IMR-90 (cell line): Measurements from ENCODE around the gene FAM24B. TPM values are rescaled to one million over a fixed set of nuclear protein-coding genes. Genes with fewer than 3 reads are reported as not detected.

Source experiments
- ATAC-seq: fragments of 200-7000 bp; cut with Tn5 transposase; 2 replicates; pipeline ENCODE4 v1.9.1; 2020; ENCODE audit warnings: low read depth, mild to moderate bottlenecking, moderate library complexity
- BruUV-seq: library from RNA; stranded (reverse); fragments of 400-500 nt; replicated peaks from 2 replicates; lab custom pipeline; 2021; lab: Mats Ljungman, UMichigan
- CTCF ChIA-PET: fragments of 300-600 bp; formaldehyde crosslinking; extraction: SDS; loops from one replicate; lab custom pipeline; 2021; ENCODE audit warnings: antibody characterized with exemption; lab: Yijun Ruan, JAX
- POLR2A ChIA-PET: fragments of 300-600 bp; sonication (Branson Sonifier 250); formaldehyde crosslinking; loops from one replicate; lab custom pipeline; 2022; ENCODE audit warnings: antibody characterized with exemption; ENCODE audit not compliant: unreplicated experiment; lab: Charles Lee
- DNase-seq: peaks from one replicate; pipeline ENCODE4 v3.0.0; 2013
- H2AFZ ChIP-seq: replicated peaks from 2 replicates; pipeline ENCODE3; 2013; ENCODE audit warnings: low read length, mild to moderate bottlenecking; ENCODE audit not compliant: poor library complexity
- H2AK5ac ChIP-seq: 2 replicates; pipeline ENCODE4 v1.6.1; 2013; ENCODE audit warnings: low read depth, low read length, inconsistent platforms
- H2AK9ac ChIP-seq: replicated peaks from 2 replicates; pipeline ENCODE3; 2013; ENCODE audit warnings: mild to moderate bottlenecking, low read depth, low read length, moderate library complexity; ENCODE audit not compliant: poor library complexity
- H2BK120ac ChIP-seq: 2 replicates; pipeline ENCODE4 v1.6.1; 2013; ENCODE audit warnings: low read depth, low read length, inconsistent platforms
- H2BK15ac ChIP-seq: 3 replicates; pipeline ENCODE4 v1.6.1; 2013; ENCODE audit warnings: low read depth, low read length, inconsistent platforms
- H2BK20ac ChIP-seq: 2 replicates; pipeline ENCODE4 v1.6.1; 2013; ENCODE audit warnings: low read depth, mild to moderate bottlenecking, inconsistent platforms, low read length, moderate library complexity
- H2BK5ac ChIP-seq: 2 replicates; pipeline ENCODE4 v1.6.1; 2013; ENCODE audit warnings: mild to moderate bottlenecking, low read depth, low read length, inconsistent platforms; ENCODE audit not compliant: poor library complexity, severe bottlenecking
- H3K14ac ChIP-seq: replicated peaks from 2 replicates; pipeline ENCODE4 v1.6.1; 2013; ENCODE audit warnings: low read depth, low read length, inconsistent platforms
- H3K18ac ChIP-seq: 2 replicates; pipeline ENCODE4 v1.6.1; 2013; ENCODE audit warnings: low read depth, low read length, control low read depth
- H3K23ac ChIP-seq: 2 replicates; pipeline ENCODE4 v1.6.1; 2013; ENCODE audit warnings: low read depth, low read length, inconsistent platforms
- H3K27ac ChIP-seq: 2 replicates; pipeline ENCODE4 v1.5.1; 2013; ENCODE audit warnings: mild to moderate bottlenecking, control low read depth, low read length; ENCODE audit not compliant: insufficient read depth
- H3K27me3 ChIP-seq: 2 replicates; pipeline ENCODE4 v1.6.1; 2013; ENCODE audit warnings: low read length; ENCODE audit not compliant: control insufficient read depth, insufficient read depth
- H3K36me3 ChIP-seq: 2 replicates; pipeline ENCODE4 v1.6.1; 2013; ENCODE audit warnings: low read length, mixed read lengths; ENCODE audit not compliant: control insufficient read depth, insufficient read depth
- H3K4ac ChIP-seq: 2 replicates; pipeline ENCODE4 v1.6.1; 2013; ENCODE audit warnings: low read depth, low read length, inconsistent platforms
- H3K4me1 ChIP-seq: 2 replicates; pipeline ENCODE4 v1.6.1; 2013; ENCODE audit warnings: low read length, mixed read lengths; ENCODE audit not compliant: control insufficient read depth, insufficient read depth
- H3K4me2 ChIP-seq: 2 replicates; pipeline ENCODE4 v1.6.1; 2013; ENCODE audit warnings: low read depth, mild to moderate bottlenecking, control low read depth, low read length, moderate library complexity
- H3K4me3 ChIP-seq: 2 replicates; pipeline ENCODE4 v1.5.1; 2013; ENCODE audit warnings: low read depth, mild to moderate bottlenecking, control low read depth, low read length, moderate library complexity; ENCODE audit not compliant: insufficient read depth
- H3K56ac ChIP-seq: 2 replicates; pipeline ENCODE4 v1.6.1; 2013; ENCODE audit warnings: low read length, inconsistent platforms; ENCODE audit not compliant: insufficient read depth; ENCODE audit errors: extremely low read depth
- H3K79me1 ChIP-seq, 2 experiments: 2 replicates each; pipeline ENCODE4 v1.6.1; 2013; ENCODE audit warnings: low read length in 2 of 2, inconsistent platforms in 1 of 2, low read depth in 1 of 2
- H3K9ac ChIP-seq: 2 replicates; pipeline ENCODE4 v1.6.1; 2013; ENCODE audit warnings: low read depth, low read length, control low read depth
- H3K9me1 ChIP-seq: 2 replicates; pipeline ENCODE4 v1.6.1; 2013; ENCODE audit warnings: low read length, inconsistent platforms; ENCODE audit not compliant: insufficient read depth
- H3K9me3 ChIP-seq: 2 replicates; pipeline ENCODE4 v1.6.1; 2013; ENCODE audit warnings: low read length; ENCODE audit not compliant: control insufficient read depth, insufficient read depth
- H4K20me1 ChIP-seq: 2 replicates; pipeline ENCODE4 v1.6.1; 2013; ENCODE audit warnings: low read length, inconsistent platforms; ENCODE audit not compliant: insufficient read depth
- H4K5ac ChIP-seq: 2 replicates; pipeline ENCODE4 v1.6.1; 2013; ENCODE audit warnings: mild to moderate bottlenecking, low read depth, low read length, control low read depth
- H4K8ac ChIP-seq, 2 experiments: 2 replicates each; pipeline ENCODE4 v1.6.1; 2013; ENCODE audit warnings: low read depth in 2 of 2, low read length in 2 of 2, control low read depth in 1 of 2, inconsistent platforms in 1 of 2
- H4K91ac ChIP-seq: 2 replicates; pipeline ENCODE4 v1.6.1; 2013; ENCODE audit warnings: low read depth, low read length, inconsistent platforms; ENCODE audit not compliant: insufficient read depth
- BHLHE40 ChIP-seq: fragments of 150-350 bp; IDR thresholded peaks from 2 replicates; pipeline ENCODE4 v1.6.1; 2016; ENCODE audit warnings: mild to moderate bottlenecking, low read depth, low read length
- CEBPB ChIP-seq: IDR thresholded peaks from 2 replicates; pipeline ENCODE4 v1.6.1; 2012; ENCODE audit warnings: low read depth, low read length, improper control_type of control experiment
- CHD1 ChIP-seq: IDR thresholded peaks from 2 replicates; pipeline ENCODE4 v1.6.1; 2012; ENCODE audit warnings: low read depth, low read length, improper control_type of control experiment
- MXI1 ChIP-seq: IDR thresholded peaks from 2 replicates; pipeline ENCODE4 v1.6.1; 2012; ENCODE audit warnings: low read depth, mild to moderate bottlenecking, low read length, moderate library complexity, borderline replicate concordance
- POLR2A ChIP-seq: IDR thresholded peaks from 2 replicates; pipeline ENCODE4 v1.6.1; 2012; ENCODE audit warnings: mild to moderate bottlenecking, low read depth, low read length
- WGBS, 2 experiments: methylation state at CpG; one replicate each; pipeline versions ENCODE4 v1.1.5 to v1.1.7; 2013; ENCODE audit warnings: missing lambda C conversion rate in 2 of 2; ENCODE audit not compliant: insufficient read length in 1 of 2; ENCODE audit errors: extremely low coverage in 2 of 2; 5-methylcytosine and 5-hydroxymethylcytosine counted together
- dilution Hi-C: fragments of 300-500 bp; cut with HindIII; formaldehyde crosslinking; loops from one replicate; pipeline ENCODE4 v1.14.3; 2018; ENCODE audit warnings: low sequenced_read_pairs; ENCODE audit not compliant: unreplicated experiment
- in situ Hi-C: fragments of 300-500 bp; cut with MboI; formaldehyde crosslinking; loops from 3 replicates; pipeline ENCODE4 v1.14.3; 2019; ENCODE audit warnings: low sequenced_read_pairs, inconsistent platforms, mixed read lengths
- intact Hi-C: fragments of 100-400 bp; cut with micrococcal nuclease; formaldehyde crosslinking; loops from 2 replicates; pipeline ENCODE4 v1.10.0; 2022
- polyA plus RNA-seq, 3 experiments: library from polyadenylated mRNA; depleted of rRNA; stranded (reverse); fragments of >200 nt; gene quantifications; 2 replicates each; pipeline ENCODE4 v1.2.3, GENCODE V29; 2012; ENCODE audit warnings: low replicate concordance in 1 of 3
- total RNA-seq: library from RNA; depleted of rRNA; stranded (reverse); fragments of >200 nt; gene quantifications from 2 replicates; pipeline ENCODE4 v1.2.3, GENCODE V29; 2012
- TF ChIP-seq, protein P1 (sequence below): fragments of 150-350 bp; IDR thresholded peaks from 2 replicates; pipeline ENCODE4 v1.6.1; 2017; ENCODE audit warnings: mild to moderate bottlenecking, antibody characterized with exemption, low read length, low read depth
- TF ChIP-seq, protein P2 (sequence below): conservative IDR thresholded peaks from 2 replicates; pipeline ENCODE4 v1.5.1; 2012; ENCODE audit warnings: mild to moderate bottlenecking, low read depth, low read length, improper control_type of control experiment

FAM24B gene
- total and polyA plus RNA-seq, 2 of the 4 experiments (the other 2 are of a cell fraction) = 1.6 to 4.3 TPM

DNA sequence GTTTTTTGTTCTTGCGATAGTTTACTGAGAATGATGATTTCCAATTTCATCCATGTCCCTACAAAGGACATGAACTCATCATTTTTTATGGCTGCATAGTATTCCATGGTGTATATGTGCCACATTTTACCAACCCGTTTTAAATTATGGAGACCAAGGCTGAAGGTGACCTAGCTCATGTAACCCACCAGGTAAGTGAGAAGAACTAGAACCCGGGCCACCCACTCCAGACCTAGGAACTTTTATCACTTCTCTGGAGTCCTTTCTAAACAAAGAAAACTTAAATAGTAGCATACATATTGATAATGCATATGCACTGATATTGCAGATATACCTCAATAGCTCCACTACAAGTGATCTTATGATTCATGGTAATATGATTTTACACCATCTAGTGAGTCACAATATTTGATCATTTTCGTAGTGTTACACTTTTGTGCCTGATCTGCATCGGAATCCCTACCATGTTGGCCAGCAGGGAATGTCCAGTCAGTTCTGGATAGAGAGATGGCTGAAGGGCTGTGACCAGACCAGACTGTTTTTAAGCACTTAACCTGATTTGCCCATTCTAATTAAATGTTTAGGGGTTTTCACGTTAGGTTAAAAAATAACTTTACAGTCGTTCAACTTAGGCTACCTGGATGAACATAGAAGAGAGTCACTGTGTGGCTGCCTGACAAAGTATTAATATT, 49.0 kb downstream of the FAM24B start:
- no peak overlapping the region for H3K27ac ChIP-seq
- no peaks in the 10 kb centered on the region for H3K9me3 ChIP-seq
- dilution Hi-C loops (no loop called here), in situ Hi-C loops (no loop called here), intact Hi-C loops (no loop called here)
- no peak overlapping the region for H3K14ac ChIP-seq
- H4K91ac ChIP-seq = no peak overlapping the region
- H3K9ac ChIP-seq = no peak overlapping the region
- H3K4me3 ChIP-seq = no peak overlapping the region
- no peak overlapping the region for H3K23ac ChIP-seq
- no peak overlapping the region for H2BK20ac ChIP-seq
- H2BK15ac ChIP-seq = no peak overlapping the region
- no peak overlapping the region for H4K5ac ChIP-seq
- H4K8ac ChIP-seq = no peak overlapping the region
- H3K27me3 ChIP-seq = peaks cover 2% of the 10 kb centered on the region
- no peak overlapping the region for H3K4me2 ChIP-seq
- H3K4me1 ChIP-seq = no peaks in the 10 kb centered on the region
- no peaks in the 10 kb centered on the region for H4K20me1 ChIP-seq
- no peaks in the 10 kb centered on the region for H3K9me1 ChIP-seq
- no peak overlapping the region for H3K56ac ChIP-seq
- no peaks in the 10 kb centered on the region for H3K79me1 ChIP-seq
- no peak overlapping the region for H2AFZ ChIP-seq
- DNase-seq = no peak
- H2BK120ac ChIP-seq = no peak overlapping the region
- ChIA-PET POLR2A (no interaction called here), CTCF (no interaction called here)
- H2AK5ac ChIP-seq = no peak overlapping the region
- H2BK5ac ChIP-seq = no peak overlapping the region
- H3K4ac ChIP-seq = no peak overlapping the region
- H2AK9ac ChIP-seq = no peak overlapping the region
- WGBS, 2 experiments = no CpG with 5 or more reads among the region's 7 CpGs
- BruUV-seq = no TSS peak
- no peak overlapping the region for H3K18ac ChIP-seq
- TF ChIP-seq CHD1 (no peak), POLR2A (no peak), MXI1 (no peak), BHLHE40 (no peak), CEBPB (no peak)
- TF ChIP-seq, protein P1, sequence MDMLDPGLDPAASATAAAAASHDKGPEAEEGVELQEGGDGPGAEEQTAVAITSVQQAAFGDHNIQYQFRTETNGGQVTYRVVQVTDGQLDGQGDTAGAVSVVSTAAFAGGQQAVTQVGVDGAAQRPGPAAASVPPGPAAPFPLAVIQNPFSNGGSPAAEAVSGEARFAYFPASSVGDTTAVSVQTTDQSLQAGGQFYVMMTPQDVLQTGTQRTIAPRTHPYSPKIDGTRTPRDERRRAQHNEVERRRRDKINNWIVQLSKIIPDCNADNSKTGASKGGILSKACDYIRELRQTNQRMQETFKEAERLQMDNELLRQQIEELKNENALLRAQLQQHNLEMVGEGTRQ = no peak
- TF ChIP-seq, protein P2, sequence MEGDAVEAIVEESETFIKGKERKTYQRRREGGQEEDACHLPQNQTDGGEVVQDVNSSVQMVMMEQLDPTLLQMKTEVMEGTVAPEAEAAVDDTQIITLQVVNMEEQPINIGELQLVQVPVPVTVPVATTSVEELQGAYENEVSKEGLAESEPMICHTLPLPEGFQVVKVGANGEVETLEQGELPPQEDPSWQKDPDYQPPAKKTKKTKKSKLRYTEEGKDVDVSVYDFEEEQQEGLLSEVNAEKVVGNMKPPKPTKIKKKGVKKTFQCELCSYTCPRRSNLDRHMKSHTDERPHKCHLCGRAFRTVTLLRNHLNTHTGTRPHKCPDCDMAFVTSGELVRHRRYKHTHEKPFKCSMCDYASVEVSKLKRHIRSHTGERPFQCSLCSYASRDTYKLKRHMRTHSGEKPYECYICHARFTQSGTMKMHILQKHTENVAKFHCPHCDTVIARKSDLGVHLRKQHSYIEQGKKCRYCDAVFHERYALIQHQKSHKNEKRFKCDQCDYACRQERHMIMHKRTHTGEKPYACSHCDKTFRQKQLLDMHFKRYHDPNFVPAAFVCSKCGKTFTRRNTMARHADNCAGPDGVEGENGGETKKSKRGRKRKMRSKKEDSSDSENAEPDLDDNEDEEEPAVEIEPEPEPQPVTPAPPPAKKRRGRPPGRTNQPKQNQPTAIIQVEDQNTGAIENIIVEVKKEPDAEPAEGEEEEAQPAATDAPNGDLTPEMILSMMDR = no peak
- ATAC-seq = no peak
- H3K36me3 ChIP-seq = no peaks in the 10 kb centered on the region; the same call in 1 of the 2 replicates
